ENCODE measurements around the gene CTNNAL1.
"Not testable (repeated sequence)": the region's sequence is repeated elsewhere in the genome, so short reads cannot be mapped to it uniquely, and the experiment has no call there.

CTNNAL1 gene, protein sequence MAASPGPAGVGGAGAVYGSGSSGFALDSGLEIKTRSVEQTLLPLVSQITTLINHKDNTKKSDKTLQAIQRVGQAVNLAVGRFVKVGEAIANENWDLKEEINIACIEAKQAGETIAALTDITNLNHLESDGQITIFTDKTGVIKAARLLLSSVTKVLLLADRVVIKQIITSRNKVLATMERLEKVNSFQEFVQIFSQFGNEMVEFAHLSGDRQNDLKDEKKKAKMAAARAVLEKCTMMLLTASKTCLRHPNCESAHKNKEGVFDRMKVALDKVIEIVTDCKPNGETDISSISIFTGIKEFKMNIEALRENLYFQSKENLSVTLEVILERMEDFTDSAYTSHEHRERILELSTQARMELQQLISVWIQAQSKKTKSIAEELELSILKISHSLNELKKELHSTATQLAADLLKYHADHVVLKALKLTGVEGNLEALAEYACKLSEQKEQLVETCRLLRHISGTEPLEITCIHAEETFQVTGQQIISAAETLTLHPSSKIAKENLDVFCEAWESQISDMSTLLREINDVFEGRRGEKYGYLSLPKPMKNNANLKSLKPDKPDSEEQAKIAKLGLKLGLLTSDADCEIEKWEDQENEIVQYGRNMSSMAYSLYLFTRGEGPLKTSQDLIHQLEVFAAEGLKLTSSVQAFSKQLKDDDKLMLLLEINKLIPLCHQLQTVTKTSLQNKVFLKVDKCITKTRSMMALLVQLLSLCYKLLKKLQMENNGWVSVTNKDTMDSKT

DNA sequence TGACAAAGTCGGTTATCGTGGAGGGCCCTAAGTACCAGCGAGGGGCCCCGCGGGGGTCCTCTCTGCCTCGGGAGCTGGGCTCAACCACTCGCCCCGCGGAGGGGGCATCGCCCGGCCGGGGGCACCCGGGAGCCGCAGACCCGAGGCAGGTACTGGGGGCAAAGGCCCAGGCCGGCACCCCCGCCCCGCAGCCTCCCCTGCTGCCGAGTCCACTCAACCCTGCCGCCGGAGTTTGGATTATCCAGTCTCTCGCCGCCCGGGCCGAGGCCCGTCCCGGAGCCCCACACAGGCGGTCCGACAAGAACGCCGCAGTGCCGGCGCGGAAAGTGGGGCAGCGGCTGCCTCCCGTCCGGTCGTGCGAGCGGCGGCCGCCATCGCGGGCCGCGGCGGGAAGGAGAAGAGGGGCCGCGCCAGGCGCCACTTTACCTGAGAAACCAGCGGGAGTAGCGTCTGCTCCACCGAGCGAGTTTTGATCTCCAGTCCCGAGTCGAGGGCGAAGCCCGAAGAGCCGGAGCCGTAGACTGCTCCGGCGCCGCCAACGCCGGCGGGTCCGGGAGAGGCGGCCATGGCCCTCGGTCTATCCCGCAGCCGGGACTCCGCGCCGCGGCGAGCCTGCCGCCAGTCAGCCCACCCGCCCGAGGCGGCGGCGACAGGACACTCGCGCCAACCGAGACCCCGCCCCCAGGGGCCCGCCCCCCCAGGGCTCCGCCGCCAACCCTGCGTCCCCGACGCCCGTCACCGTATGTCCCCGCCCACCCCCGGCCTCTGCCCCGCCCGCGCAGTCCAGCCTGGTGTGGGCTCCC lies at the start of gene CTNNAL1:
CTNNAL1 (minus strand) TSS at position 624 of the 803 bp plus-strand sequence; CDS start at position 567, 57 bp downstream.
- DNase-seq (ENCODE audit: low spot score) = peak; percentile 90

DNA sequence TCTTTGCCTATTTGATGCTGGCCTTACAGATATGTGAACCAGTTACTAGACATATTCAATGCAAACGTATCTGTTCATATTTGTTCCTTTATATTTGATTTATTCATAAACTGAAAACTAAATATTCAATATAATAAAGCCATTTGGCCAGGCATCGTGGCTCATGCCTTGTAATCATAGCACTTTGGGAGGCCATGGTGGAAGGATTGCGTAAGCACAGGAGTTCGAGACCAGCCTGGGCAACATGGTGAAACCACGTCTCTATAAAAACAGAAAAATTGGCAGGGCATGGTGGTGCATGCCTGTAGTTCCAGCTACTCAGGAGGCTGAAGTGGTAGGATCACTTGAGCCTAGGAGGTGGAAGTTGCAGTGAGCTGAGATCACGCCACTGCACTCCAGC lies 49.2 kb upstream of the CTNNAL1 start:
- no peak for DNase-seq (ENCODE audit: low spot score)

DNA sequence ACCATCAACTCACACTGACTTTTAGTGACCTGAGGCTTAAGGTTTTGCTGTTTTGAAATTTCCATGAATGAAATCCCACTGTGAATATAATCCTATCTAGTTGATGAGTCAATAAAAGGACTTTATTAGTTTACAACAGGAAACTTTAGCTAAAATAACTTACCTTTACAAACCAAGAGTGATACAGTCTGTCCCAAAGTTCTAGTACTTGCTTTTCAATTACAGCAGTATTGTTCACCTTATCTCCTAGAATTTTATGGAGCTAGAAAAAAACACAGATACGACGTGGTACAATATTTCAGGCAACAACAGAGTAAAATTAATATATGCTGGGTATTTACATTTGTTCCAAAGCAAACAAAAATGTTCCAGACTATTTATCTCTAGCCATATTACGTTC lies 46.9 kb upstream of the CTNNAL1 start:
- no peak for DNase-seq (ENCODE audit: low spot score)

DNA sequence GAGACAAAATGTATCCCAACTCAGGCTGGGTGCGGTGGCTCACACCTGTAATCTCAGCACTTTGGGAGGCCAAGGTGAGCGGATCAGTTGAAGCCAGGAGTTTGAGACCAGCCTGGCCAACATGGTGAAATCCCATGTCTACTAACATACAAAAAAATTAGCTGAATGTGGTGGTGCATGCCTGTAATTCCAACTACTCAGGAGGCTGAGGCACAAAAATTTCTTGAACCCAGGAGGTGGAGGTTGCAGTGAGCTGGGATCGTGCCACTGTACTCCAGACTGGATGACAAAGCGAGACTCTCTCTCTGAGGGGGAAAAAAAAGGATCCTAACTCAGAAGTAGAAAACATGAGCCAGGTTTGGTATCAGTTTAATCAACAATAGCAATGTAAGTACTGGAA lies 39.8 kb upstream of the CTNNAL1 start:
- DNase-seq (ENCODE audit: low spot score) = not testable (repeated sequence)

DNA sequence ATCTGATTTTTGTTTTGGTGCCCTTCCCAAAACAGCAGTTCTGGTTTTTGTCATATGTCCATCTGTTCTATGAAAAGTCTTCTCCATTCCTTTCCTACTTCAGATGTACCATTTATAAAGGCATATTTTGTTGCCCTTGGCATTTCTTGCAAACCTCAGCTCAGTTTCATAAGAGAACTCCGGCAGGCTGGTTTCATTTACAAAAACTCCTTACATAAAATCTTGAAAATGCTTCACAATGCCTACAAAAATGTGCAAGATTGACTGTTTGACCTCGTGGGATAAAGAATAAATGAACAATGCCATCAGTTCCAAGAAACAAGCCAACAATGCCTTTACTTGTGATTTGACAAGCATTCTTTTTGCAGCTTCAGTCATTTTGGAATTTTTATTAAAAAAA lies 39.1 kb upstream of the CTNNAL1 start:
- DNase-seq (ENCODE audit: low spot score) = no peak

DNA sequence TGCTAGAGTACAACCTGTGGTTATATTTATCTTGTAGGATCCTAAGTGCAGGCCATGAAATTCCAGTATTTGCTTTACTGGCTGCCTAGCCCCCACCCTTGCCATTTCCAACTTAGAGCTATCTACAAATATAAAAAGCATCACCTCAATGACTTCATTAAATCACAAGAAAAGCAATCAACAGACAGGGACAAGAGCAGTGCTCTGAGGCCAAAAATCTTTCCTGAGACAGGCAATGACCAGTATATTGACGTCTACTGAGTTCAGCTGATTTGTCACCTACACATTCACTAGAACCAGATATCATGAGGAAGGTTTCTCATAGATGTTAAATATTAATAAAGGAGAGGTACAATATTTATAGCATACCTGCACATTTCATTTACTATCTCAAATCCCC lies 38.4 kb upstream of the CTNNAL1 start:
- no peak for DNase-seq (ENCODE audit: low spot score)

DNA sequence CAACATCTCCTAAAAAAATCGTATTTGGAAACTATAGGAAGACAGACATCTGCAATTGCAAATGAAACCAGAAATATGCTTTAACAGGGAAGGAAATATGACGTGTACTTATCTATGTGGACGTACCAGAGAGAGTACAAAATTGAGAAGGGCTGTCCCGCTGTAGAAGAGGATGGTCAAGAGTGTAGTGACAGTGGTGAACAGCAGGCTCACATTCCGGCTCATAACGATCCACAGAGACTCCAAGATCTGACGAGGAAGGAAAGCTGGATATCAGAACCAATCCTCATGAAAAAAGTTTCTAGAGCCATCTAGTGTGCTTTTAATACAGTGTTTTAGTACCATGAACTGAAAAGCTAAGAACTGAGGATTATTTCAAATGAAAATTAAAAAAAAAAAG lies 37.1 kb upstream of the CTNNAL1 start:
- no peak for DNase-seq (ENCODE audit: low spot score)

DNA sequence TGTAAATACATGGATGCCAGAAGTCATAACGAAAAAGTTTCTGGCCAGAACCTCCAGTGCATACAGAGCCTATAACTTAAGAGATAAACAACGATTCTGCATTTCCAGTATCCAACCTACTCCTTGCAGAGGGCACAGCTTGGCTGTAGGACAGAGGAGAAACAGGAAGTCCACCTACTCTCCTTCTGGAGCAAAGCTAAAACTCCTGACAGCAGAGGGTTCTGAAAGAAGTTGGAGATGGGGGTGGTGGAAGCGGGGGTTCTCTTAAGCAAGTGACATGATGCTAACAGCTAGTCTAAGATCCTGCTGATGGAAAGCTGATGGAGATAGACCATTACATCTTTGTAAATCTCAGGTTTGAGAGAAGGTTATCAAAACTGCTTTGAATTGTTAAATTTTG lies 35.5 kb upstream of the CTNNAL1 start:
- no peak for DNase-seq (ENCODE audit: low spot score)

DNA sequence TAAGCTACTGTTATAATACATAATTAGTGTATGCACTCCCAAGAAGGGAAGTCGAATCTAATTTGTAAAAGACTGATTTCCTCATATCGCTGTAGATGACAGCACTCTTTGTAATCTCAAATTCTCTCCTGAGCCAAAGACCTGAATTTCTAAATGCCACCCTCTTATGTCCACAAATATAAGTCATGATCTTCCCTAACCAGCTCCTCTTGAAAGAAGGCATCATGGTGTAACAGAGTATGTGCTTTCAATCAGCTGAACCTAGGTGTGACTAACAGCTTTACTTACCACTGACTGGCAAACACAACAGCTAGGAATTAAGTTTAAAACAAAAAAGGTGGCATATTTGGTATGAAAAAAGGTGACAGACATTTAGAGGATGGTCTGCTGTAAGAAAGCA lies 34.0 kb upstream of the CTNNAL1 start:
- DNase-seq (ENCODE audit: low spot score) = no peak

DNA sequence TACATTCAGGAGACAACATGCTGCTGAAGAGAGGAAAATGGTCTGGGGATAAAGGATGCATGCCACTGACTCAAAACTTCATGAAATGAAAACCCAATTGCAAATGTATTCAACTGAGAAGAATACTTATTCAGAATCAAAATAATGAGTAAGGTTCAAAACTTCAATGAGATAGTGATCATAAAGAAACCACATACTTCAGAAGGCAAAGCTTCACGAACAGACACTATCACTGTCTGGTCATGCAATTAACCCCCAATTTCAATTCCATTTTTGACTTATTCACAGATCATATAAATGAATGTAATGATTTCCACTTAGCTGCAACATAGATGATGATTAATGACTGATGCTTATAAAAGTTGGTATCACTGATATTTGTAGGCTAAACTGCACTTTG lies 33.0 kb upstream of the CTNNAL1 start:
- DNase-seq (ENCODE audit: low spot score) = no peak

DNA sequence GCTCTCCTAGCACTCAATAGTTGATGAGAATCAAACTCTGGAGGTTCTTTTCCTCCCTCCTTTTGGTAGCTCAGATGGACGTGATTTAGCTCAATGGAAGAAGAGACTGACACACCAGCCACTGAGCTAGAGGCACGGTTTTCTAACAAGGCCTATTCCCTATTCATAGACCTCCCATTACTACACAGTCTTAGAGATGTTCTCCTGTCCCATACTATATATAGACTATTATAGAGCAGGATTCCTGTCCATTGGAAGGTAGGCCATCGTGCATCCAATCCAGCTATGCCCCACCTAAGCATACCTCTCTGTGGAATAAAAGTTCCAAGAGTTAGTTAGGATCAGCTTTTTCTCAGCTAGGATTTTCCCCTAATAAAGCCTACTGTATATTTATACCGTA lies 30.3 kb upstream of the CTNNAL1 start:
- no peak for DNase-seq (ENCODE audit: low spot score)

DNA sequence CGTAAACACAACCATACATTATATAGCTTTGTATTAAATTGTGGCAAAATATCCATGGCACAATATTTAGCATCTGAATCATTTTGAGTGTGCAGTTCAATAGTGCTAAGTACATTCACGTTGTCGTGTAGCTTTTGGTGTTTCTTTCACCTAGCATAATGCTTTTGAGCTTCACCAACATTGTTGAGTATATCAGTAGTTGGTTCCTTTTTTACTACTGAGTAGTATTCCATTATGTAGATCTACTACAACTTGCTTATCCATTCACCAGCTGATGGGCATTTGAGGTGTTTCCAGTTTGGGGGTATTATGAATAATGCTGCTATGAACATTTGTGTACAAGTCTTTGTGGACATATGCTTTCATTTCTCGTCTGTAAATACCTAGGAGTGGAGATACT lies 27.3 kb upstream of the CTNNAL1 start:
- no peak for DNase-seq (ENCODE audit: low spot score)

DNA sequence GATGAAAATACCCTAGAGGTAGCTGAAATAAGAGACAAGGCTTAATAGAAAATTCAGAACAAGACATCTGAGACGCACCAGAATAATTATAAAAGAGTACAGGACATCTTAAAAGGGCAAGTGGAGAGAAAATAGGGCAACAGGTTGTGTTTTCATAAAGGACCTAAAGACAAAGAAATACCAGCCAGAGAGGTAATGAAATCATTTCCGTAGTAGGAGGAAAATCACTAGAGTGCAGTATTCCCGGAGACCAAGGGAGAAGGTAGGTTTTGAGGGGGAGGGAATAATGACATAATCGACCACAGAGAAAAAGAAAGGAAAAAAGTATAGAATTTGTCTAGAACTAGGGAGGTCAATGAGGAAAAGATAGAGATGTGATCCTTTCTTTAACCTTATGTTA lies 26.2 kb upstream of the CTNNAL1 start:
- DNase-seq (ENCODE audit: low spot score) = no peak

DNA sequence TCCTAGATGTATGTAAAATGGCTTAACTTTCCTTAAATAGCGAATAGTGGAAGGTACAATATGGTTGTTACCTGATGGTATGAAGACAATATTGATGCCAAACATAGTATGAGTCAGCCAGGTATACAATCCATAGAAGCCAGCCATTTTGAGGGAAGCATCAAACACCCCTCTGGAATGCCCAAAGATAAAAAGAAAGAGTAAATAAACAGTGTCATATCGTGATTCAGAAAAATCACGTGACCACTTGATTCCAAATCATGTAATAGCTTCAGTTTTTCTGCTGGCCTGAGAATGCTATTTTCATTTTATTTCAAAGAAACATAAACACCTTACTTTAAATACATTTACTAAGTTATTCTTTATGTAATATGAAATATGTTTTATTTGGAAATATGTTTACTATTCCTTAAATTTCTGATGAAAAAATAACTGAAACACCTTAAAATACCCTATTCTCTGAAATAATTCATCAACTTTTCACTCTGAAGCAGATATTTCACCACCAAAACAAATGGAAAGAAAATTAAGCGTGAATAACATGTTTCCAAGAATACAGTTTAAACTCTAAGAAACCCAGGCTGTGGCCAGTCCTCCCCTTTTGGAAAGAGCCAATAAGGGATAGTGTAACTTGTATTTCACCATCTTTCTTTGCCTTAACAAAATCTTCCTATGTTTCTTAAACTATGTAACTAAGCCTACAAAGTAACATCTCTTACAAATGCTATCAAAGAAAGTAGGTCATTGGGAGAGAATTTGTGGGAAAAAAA lies 24.8 kb upstream of the CTNNAL1 start:
- DNase-seq (ENCODE audit: low spot score) = no peak

DNA sequence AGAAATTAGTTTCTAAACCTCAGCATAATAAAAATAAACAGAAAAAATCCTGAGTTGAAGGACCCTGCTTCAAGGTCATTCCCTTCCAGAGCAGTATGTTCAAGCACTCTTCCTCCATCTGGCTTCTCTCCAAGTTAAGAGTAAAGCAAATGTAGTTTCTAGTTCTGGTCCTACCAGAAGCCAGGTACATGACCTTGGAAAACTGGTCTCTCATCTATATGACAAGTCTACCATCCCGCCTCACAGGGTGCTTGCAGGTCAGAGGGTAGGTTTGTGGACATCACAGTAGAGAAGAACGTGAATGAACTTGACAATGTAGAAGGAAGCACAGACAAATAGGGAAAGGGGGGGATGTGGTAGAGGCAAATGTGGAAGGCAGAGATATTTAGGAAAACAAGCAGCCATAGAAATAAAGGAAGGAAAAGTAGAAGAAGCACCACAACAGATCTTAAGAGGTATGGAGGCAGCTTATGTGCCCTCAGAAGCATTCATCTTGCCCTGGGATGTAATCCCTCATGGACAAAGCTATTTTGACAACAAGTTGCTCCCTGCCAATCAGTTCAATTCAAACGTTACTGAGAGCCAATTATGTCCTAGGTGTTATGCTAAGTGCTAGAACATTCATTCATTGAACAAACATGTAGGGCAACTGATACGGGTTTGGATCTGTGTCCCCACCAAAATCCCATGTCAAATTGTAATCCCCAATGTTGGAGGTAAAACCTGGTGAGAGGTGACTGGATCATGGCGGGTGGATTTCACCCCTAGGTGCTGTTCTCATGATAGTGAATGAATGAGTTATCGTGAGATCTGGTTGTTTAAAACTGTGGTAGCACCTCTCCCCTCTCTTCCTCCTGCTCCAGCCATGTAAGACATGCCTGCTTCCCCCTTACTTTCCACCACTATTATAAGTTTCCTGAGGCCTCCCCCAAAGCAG lies 23.7 kb upstream of the CTNNAL1 start:
- no peak for DNase-seq (ENCODE audit: low spot score)

DNA sequence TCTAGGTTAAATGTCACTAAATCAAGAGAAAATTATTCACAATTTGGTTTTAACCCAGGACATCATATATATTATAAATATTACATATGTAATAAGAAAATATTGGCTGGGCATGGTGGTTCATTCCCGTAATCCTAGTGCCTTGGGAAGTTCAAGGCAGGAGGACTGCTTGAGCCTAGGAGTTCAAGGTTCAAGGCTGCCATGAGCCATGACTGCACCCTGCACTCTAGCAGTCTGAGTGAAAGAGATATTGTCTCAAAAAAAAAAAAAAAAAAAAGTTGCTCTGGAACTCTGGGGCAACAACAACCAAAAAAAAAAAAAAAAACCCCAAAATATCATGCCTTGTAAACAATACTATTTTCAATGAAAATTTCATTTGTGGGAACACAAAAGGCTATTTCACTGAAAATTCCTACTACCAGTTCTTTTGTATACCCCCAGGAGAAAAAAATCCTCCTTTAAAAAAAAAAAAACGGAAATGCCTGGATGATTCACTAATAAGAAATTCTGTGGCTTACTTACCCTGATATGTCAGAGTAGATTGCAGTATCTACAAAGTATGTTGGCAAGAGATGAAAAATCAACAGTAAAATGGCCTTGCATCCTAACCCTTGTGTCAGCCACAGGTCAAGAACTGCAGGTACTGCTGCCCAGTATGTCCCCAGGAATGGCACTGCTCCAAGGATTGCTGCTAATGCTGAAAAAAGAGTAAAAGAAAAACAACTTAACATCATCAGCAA lies 22.6 kb upstream of the CTNNAL1 start:
- DNase-seq (ENCODE audit: low spot score) = peak; percentile 84

DNA sequence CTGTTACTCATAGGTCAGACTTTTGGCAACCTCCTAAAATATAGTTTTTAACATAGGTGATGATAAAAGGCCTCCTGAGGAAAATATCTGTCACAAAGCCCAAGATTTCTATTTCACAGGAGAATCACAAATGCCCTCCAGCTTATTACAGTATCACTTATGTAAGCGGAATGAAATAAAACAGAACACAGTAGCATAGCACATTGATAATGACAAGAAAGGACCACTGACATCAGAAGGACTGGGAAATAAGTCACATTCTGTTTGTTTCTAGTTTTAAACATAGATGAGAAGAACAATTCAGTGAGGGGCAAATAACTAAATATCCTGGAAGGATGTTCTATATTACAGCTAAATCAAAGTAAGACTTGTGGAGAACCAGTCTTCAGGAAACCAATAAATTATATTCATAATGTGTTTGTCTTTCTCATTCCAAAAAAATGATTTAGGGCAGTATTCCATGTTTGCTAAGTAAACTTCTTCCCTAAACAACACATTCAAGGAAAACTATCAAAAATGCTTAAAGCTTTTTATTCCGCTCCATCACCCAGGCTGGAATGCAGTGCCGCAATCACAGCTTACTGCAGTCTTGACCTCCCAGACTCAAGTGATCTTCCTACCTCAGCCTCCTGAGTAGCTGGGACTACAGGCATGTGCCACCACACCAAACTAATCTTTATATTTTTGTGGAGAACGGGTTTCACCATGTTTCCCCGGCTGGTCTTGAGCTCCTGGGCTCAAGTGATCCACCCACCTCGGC lies 20.8 kb upstream of the CTNNAL1 start:
- no peak for DNase-seq (ENCODE audit: low spot score)

DNA sequence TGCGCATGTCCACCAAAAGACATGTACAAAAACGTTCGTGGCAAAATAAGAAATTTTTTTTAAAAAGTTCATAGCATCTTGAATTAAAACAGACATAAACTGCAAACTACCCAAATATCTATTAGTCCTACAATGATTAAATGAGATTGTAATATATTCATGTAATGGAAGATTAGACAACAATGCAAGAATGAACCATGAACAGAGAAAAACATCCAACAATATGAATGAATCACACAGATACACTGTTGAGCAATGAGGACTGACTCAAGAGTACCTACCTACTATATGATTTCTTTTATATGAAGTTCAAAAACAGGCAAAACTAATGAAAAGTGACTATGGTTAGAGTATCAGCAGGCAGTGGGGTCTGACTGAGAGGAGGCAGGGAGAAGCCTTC lies 17.9 kb upstream of the CTNNAL1 start:
- DNase-seq (ENCODE audit: low spot score) = no peak

DNA sequence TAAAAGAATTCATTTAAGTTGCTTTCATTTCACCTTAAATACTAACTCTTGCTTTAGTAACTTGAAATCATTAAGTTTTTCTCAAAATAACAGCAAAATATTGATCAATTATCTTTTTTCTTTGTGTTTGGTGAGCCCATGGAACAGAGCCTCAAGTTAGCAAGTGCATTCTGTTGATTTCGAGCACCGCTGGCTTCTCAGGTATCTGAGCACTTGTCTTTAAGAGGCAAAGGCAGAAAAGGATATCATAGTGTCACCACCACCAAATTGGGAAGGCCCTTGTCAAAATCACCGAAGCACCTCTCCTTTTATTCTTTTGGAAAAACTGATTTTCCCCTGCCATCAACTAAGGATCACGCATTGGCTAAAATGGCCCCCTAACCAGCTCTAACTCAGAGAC lies 17.1 kb upstream of the CTNNAL1 start:
- no peak for DNase-seq (ENCODE audit: low spot score)

Measured in RKO (cell line).